Hindlimb muscle (tissue), 1 donor: ENCODE measurements around the gene YJU2. TPM values are rescaled to one million over a fixed set of nuclear protein-coding genes. Genes with fewer than 3 reads are reported as not detected.
A peak's percentile ranks its signal among the peaks of the same experiment; 100 is the strongest.
"Not testable (repeated sequence)": the region's sequence is repeated elsewhere in the genome, so short reads cannot be mapped to it uniquely, and the experiment has no call there.

ENCODE experiments used
- DNase-seq: peaks from one replicate; pipeline ENCODE4 v3.0.0-alpha.2; 2013
- polyA plus RNA-seq: library from polyadenylated mRNA; unstranded; fragments of 120-200 nt; gene quantifications from one replicate; pipeline ENCODE4 v1.2.1, GENCODE V29; 2013; ENCODE audit not compliant: insufficient read length

The YJU2 gene
- polyA plus RNA-seq, result 14.9 TPM

DNA sequence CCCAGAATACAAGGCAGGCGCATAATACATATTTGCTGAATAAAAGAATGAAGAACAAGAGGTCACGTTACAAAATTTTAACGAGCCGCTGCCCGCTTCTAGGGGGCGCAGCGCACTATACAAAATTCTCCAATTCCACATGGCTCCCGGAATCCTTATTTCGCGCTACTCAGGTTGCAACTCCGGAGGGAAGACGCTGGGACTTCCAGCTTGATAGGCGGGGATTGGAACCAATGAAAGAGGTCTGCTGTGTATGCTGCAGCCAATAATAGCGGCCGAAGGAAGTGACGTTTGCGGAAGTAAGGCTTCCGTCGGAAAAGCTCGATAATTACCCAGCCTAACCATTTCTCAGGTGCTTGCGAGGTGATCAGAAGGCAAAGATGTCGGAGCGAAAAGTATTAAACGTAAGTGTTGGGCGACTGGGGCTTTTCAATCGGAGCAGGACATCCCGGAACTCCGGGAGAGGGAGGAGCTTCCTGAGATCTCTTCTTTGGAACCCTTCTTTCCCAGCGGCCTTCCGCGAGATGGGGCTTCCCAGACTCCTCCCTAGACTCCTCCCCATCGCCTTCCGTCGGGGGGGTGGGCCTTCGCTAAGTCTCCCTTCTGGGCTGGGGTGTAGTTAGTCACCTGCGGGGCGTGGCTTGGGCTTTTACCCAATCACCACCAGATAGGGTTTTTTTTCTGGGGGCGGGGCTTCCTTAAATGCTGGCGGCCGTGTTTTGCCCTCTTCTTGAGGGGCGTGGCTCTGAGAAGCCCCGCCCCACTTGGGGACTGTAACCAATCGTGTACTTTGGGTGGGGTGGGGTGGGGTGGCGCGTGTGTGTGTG is at the start of gene YJU2:
TSS of gene YJU2 (plus strand) at position 314 of the 827 bp plus-strand sequence. CDS start at position 381, 67 bp downstream.
- DNase-seq, result peak; percentile 98

DNA sequence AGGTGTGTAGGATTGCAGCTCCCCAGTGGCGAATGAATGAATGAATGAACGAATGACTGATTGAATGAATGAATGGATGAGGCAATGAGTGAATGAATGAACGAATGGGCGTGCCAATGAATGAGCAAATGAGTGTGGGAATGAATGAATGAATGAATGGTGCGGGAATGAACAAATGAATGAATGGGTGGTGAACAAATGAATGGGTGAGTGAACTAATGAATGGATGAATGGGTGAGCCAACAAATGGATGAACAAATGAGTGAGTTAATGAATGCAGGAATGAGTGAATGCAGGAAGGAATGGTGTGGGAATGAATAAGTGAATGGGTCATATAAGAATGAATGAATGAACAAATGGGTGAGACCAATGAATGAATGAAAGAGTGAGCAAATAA is 49.7 kb upstream of the YJU2 start:
- no peak for DNase-seq

DNA sequence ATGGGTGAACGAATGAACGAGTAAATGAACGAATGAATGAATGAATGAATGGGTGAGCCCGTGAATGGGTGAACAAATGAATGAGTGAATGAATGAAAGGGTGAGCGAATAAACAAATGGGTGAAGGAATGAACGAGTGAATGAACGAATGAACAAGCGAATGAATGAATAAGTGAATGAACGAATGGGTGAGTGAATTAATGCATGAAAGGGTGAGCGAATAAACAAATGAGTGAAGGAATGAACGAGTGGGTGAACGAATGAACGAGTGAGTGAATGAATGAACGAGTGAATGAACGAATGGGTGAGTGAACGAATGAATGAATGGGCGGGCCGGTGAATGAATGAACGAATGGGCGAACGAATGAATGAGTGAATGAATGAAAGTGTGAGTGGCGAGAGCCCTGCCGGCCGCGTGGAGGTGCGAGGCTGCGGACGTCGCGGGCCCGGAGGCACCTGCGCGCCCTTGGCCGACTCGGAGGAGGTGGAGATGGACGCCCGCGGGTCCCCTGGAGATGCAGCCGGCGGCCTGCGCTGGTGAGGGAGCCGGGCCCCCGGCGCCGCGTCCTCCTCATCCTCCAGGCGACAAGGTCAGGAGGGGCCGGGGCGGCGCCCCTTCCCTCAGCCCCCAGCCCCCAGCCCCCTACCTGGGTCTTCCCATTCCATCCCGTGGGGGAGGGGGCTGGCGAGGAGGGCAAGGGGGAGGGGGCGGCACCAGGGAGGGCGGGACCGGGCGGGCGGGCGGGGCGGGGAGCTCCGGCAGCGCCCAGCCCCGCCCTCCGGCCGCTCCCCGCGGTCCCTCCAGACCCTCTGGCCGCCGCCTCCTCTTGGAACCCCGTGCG is 49.0 kb upstream of the YJU2 start:
- DNase-seq, result no peak

DNA sequence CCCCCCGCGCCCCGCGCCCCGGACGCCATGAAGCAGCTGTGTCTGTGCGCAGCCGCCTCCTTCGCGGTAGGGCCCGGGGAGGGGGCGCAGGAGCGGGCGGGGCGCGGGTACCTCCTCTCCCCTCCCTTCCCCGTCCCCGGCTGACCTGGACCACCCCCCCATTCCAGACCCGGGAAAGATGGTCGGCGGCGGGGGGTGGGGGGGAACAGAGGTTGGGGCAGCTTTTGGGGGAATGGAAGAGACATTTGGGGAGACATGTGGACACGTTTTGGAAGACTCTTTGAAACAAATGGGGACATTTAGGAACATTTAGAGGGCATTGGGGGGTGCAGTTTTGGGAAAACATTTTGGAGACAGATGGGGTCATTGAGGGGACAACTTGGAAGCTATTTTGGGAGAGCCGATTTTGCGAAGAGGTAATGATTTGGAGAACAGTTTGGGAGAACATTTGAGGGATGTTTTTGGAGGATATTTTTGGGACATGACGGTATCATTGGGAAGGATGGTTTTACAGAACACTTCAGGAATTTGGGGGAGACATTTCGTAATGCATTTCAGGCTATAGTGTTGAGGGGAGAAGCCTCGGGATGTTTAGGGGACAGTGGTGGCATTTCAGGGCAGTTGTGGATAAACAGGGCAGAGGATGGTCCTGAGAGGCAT is 48.3 kb upstream of the YJU2 start:
- DNase-seq, result no peak

DNA sequence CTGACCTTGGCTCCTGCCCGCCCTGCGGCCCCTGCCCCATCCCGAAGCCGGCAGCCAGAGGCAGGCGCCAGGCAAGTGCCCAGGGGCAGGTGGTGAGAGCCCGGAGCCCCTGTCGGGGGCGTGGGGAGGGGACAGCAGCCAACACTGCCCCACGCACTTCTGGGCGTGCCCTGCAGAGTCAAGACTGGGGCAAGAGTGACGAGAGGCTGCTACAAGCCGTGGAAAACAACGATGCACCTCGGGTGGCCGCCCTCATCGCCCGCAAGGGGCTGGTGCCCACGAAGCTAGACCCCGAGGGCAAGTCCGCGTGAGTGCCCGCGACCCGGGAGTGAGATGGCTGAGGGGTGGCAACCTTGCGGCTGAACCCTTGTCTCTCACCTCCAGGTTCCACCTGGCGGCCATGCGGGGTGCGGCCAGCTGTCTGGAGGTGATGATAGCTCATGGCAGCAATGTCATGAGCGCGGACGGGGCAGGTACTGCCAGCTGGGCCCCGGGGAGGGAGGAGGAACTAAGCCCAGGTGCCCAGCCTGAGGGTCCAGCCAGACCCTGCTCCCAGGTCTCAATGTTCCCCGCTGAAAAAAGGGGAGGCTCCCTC is 47.1 kb upstream of the YJU2 start:
- no peak for DNase-seq

DNA sequence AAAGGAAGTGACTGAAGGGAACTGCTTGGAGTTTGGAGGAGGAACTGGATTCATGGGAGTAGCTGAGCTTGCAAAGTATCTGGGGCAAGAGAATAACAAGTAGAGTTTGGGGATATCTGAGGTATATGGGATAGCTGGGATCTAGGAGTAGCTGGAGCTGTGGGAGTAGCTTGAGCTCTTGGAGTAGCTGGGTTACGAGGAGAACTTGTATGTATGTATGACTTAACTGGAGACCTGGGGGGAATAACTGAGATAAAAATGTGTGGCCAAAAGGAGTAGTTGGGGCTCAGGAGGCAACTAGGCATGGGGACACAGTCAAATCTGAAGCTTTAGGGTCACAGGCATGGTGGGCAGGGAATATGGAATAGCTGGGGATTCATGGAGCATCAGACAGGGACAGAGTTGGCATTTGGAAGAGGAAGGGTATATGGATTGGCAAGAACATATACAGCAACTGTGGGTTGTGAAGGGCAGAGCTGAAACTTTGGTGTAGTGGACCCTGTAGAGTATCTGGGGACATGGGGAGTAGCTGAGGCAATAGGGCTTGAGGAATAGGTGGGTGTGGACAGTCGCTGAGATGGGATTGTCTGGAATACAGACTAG is 45.8 kb upstream of the YJU2 start:
- DNase-seq, result no peak

DNA sequence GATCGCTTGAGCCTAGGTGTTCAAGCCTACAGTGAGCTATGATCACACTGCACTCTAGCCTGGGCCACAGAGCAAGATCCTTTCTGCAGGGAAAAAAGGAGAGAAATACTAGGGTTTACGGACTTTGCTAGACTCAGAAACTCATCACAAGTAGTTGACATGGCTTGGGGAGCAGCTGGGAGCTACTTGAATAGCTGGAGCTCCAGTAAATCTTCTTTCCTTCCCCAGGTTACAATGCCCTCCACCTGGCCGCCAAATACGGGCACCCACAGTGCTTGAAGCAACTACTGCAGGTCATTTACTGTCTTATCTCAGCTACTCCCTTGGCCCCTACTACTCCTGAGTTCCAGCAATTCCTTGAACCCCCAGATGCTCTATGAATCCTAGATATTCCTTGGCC is 45.1 kb upstream of the YJU2 start:
- no peak for DNase-seq

DNA sequence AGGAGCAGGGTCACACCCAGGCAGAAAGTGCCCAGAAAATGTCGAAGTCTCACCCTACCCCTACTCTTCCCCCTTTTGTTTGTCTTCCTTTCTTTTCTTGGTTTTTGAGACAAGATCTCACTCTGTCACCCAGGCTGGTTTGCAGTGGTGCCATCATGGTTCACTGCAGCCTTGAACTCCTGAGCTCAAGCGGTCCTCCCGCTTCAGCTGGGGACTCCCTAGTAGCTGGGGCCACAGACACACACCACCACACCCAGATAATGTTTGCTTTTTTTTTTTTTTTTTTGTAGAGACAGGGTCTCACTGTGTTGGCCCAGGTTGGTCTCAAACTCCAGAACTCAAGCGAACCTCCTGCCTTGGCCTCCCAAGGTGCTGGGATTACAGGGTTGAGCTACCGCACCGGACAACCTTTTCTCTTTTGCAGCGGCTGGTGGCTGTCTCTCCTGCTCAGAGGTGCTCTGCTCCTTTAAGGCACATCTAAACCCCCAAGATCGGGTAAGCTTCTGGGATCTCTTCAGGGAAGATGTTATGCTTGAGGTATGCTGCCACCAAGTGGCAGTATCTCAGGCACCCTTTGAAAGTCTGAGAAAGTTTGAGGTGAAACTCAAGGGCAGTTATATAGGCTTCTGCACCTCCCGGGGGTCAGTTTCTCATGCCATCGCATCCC is 39.9 kb upstream of the YJU2 start:
- no peak for DNase-seq

DNA sequence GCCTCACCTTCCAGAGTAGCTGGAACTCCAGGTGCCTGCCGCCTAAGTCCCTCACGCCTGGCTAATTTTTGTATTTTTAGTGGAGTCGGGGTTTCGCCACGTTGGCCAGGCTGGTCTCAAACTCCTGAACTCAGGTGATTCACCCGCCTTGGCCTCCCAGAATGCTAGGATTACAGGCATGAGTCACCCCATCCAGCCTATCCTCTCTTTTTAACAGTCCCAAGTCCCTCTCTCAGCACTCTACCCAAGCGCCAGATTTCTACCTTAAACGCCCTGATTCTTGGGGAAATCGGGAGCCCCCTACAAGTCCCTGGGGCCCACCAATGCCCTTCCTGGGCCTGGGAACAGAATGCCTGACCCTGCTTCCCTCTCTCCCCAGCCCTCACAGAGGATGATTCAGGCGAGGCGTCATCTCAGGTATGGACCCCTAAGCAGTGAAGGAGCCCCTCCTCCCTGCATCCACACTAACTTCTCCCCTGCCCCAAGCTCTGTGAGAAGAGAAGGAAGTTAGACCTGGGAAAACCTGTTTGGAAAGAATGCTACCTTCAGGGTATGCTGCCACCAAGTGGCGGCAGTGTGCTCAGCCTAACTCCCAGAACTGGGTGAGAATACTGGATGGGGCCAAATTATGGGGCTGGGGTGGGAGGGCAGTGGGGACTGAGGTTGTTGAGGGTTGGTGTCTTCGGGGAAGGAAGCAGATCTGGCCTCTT is 38.3 kb upstream of the YJU2 start:
- DNase-seq, result no peak

DNA sequence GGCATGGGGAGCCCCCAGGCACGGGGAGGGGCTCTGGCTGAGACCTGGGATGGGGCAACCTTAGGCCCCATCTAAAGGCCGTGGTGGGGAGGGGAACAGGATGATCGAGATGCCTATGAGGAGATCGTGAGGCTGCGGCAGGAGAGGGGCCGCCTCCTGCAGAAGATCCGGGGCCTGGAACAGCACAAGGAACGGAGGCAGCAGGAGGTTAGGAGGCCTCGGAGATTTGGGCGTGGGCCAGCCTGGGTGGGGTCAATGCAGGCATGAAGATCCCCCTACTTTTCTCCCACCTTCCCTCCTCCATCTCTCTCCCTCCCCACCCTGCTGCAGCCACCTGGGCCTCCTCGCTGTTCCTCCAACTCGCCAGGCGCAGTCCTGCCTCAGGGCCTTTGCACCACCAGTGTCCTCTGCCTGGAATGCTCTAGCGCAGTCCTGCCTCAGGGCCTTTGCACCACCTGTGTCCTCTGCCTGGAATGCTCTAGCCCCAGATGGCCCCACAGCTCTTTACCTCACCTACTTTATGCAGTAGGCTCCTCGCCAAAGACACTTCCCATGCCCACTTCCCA is 36.6 kb upstream of the YJU2 start:
- DNase-seq, result no peak

DNA sequence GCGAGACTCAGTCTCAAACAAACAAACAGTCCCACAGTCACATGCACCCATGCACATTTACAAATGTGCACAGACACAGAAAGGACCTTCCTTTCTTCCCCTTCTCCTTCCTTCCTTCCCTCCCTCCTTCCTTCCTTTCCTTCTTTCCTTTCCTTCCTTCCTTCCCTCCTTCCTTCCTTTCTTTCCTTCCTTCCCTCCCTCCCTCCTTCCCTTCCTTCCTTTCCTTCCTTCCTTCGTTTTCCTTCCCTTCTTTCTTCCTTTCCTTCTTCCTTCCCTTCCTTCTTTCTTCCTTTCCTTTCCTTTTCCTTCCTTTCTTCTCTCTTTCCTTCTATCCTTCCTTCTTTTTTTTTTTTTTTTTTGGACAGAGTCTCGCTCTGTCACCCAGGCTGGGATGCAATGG is 33.8 kb upstream of the YJU2 start:
- no peak for DNase-seq

DNA sequence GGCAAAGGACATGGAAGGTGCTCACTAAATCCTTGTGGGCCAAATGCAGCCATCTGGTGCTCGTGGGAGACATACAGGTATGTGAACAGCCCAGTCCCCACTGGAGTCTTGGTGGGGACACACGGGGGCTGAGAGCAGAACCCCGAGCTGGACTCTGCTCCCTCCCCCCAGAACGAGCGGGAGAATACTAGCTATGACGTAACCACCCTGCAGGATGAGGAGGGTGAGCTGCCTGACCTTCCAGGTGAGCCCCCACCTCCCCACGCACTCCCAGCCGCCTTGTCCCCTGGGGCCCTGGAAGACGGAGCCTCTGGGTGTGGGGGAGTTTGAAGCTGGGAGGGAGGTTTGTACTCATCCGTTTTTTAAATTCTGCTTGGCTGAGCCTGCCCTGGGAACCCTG is 31.1 kb upstream of the YJU2 start:
- no peak for DNase-seq

DNA sequence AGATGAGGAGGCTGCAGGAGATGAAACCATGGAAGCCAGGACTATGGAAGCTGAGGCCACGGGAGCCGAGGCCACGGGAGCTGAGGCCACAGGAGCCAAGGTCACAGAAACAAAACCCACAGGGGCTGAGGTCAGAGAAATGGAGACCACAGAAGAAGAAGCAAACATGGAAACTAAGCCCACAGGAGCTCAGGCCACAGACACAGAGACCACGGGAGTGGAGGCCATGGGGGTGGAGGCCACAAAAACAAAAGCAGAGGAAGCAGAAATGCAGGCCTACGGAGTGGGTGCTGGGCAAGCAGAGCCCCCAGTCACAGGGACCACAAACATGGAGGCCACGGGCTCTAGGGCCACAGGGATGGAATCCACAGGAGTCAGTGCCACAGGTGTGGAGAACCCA is 30.0 kb upstream of the YJU2 start:
- DNase-seq, result no peak

DNA sequence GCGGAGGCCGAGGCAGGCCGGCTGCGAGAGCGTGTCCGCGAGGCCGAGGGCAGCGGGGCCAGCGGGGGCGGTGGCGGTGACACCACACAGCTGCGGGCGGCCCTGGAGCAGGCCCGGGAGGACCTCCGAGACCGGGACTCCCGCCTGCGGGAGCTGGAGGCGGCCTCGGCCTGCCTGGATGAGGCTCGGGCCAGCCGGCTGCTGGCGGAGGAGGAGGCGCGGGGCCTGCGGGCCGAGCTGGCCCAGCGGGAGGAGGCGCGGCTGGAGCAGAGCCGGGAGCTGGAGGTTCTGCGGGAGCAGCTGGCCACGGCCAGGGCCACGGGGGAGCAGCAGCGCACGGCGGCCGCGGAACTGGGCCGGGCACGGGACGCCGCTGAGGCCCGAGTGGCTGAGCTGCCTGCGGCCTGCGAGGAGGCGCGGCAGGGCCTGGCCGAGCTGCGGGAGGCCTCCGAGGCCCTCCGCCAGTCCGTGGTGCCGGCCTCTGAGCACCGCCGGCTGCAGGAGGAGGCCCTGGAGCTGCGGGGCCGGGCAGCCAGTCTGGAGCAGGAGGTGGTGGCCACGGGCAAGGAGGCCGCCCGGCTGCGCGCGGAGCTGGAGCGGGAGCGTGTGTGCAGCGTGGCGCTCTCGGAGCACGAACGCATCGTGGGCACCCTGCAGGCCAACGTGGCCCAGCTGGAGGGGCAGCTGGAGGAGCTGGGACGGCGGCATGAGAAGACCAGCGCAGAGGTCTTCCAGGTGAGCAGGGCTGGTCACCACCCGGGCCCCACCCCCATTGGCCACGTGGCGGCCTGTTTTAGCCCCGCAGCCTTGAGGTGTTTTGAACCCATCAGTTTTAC is 29.2 kb upstream of the YJU2 start:
- DNase-seq, result no peak

DNA sequence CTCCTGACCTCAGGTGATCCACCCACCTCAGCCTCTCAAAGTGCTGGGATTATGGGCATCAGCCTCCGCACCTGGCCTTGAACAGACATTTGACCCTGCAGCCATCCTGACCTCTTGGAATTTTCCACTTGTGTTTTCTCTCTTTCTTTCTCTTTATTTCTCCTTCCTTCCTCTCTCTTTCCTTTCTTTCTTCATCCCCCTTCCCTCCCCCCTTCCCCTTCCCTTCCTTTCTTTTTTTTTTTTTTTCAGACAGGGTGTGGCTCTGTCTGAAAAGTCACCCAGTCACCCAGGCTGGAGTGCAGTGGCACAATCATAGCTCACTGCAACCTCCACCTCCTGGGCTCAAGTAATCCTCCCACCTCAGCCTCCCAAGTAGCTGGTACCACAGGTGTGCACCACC is 28.4 kb upstream of the YJU2 start:
- DNase-seq, result not testable (repeated sequence)

DNA sequence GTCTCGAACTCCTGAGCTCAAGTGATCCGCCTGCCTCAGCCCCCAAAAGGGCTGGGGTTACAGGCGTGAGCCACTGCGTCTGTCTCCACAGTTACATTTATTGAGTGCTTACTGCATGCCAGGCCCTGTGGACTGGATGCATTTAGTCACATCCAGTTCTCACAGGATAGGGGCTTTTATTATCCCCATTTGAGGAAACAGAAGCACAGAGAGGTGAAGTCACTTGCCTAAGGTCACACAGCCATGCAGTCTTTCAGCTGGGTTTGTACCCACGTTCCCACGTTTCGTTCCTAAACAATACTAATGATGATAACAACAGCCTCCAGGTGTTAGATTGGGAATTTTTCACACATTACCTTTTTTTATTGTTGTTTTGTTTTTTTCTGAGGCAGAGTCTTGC is 26.7 kb upstream of the YJU2 start:
- no peak for DNase-seq

DNA sequence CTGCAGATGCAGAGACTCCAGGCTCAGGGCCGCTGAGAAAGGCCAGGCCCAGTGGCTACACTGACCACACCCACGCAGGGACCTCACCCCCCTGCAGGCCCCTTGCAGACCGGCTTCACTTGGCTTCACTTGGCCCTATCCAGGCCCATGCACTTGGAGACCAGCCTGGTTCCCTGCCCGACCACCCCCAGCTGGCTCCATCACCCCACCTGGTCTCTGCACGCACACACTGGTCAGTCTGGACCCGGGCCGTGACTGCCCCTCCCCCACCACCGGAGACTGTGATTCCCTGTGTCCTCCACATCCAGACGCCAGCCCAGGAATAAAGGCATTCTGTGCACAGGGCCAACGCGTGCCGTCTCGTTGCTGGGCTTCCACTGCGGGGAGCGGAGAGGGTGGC is 22.4 kb upstream of the YJU2 start:
- no peak for DNase-seq

DNA sequence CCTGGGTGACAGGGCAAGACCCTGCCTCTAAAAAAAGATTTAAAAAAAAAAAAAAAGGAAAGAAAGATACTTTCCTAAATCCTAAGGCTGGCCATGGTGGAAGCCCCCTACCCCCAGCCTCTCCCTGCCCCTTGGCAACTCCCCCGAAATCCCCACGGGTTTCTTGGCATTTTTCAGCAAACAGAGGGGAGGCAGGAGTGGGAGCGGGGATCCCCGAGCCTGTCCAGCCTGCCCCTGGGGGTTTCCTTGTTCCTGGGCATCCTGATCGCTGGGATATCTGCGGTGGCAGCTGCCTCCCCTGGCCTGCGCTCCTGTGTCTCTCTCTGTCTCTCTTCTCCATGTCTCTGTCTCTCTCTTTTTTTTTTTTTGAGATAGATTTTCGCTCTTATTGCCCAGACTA is 21.0 kb upstream of the YJU2 start:
- no peak for DNase-seq

DNA sequence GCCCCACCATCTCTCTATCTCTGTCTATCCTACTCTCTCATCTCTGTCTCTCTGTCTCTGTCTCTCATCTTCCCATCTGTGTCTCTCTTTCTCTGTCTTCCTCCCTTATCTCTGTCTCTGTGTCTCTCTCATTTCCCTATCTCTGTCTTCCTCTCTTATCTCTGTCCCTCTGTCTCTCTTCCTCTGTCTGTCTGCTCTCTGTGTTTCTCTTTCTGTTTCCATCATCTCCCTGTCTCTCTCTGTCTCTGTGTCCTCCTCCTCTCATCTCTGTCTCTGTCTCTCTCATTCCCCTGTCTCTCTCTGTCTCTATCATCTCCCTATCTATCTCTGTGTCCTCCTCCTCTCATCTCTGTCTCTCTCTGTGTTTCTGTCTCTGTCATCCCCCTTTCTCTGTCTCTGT is 19.1 kb upstream of the YJU2 start:
- DNase-seq, result no peak

DNA sequence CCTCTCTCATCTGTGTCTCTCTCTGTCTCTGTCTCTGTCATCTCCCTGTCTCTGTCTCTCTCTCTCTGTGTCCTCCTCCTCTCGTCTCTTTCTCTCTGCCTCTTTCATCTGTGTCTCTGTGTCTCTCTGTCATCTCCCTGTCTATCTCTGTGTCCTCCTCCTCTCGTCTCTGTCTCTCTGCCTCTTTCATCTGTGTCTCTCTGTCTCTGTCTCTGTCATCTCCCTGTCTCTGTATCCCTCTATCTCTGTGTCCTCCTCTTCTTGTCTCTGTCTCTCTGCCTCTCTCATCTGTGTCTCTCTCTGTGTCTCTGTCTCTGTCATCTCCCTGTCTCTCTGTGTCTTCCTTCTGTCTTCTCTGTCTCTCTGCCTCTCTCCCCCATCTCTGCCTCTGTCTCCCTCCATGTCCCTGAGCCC is 18.1 kb upstream of the YJU2 start:
- DNase-seq, result no peak
